Measurements from ENCODE around the gene GSS. TPM values are rescaled to one million over a fixed set of nuclear protein-coding genes. Genes with fewer than 3 reads are reported as not detected.

The GSS gene
- total and polyA plus RNA-seq, 2 of the 8 experiments (the other 6 are each of a cell fraction or from before 2014, with no cell fraction given) = 34.6 to 43.2 TPM

GRCh38 chr20:34922654-34923381 is 32.8 kb downstream of the GSS start:
- no peak overlapping the region for H3K9ac ChIP-seq (replicated peaks in 1 of 4; ENCODE audit: extremely low read depth in 1 of 4, low read depth in 3 of 4, low read length in 3 of 4)
- H2AFZ ChIP-seq (ENCODE audit: low read length) = no peak overlapping the region
- no peak overlapping the region for H2BK15ac ChIP-seq (ENCODE audit: low read length)
- H2BK5ac ChIP-seq (ENCODE audit: low read depth, low read length) = no peak overlapping the region
- no peak overlapping the region for H4K91ac ChIP-seq (replicated peaks; ENCODE audit: insufficient read length, low read length)
- no peak overlapping the region for H4K8ac ChIP-seq (ENCODE audit: extremely low read depth, insufficient read depth, low read length)
- POLR2A ChIA-PET (ENCODE audit: partially characterized antibody) = no interaction called here
- no peaks in the 10 kb centered on the region; the same call in 1 of the 2 replicates for H3K79me1 ChIP-seq (ENCODE audit: low read depth, low read length)
- H3K4me2 ChIP-seq (ENCODE audit: insufficient read depth in 1 of 2, low read depth in 2 of 2, low read length in 2 of 2) = no peak overlapping the region
- H3K4ac ChIP-seq (replicated peaks; ENCODE audit: insufficient read length, low read depth, low read length) = no peak overlapping the region
- no peak overlapping the region for H2BK120ac ChIP-seq (replicated peaks; ENCODE audit: low read depth, low read length)
- no peak for DNase-seq (ENCODE audit: low read depth in 1 of 2, low spot score in 2 of 2)
- no peaks in the 10 kb centered on the region for H3K79me2 ChIP-seq (ENCODE audit: control insufficient read depth in 1 of 2, insufficient read depth in 2 of 2, low read length in 2 of 2)
- no peak for TF ChIP-seq TCF12 (IDR thresholded peaks at IDR 0.05; ENCODE audit: low read depth, low read length)
- TF ChIP-seq ASH2L (IDR thresholded peaks at IDR 0.05; ENCODE audit: low read length) = no peak
- no peak for TF ChIP-seq RFX5 (IDR thresholded peaks at IDR 0.05; ENCODE audit: borderline replicate concordance, low read depth, low read length)
- TF ChIP-seq CHD2 (IDR thresholded peaks at IDR 0.05; ENCODE audit: low read length) = no peak
- TF ChIP-seq SIX5 (IDR thresholded peaks at IDR 0.05; ENCODE audit: low read depth, low read length) = no peak
- H2BK12ac ChIP-seq (ENCODE audit: low read depth, low read length) = no peak overlapping the region
- H3K9me3 ChIP-seq (ENCODE audit: insufficient read depth in 2 of 2, low read depth in 1 of 2, low read length in 1 of 2) = peaks cover 2 to 4% of the 10 kb centered on the region in 2 experiments; a peak in 2 of 4 replicates
- H2AK5ac ChIP-seq (ENCODE audit: low read depth, low read length) = no peak overlapping the region
- H3K27me3 ChIP-seq (replicated peaks in 1 of 4; ENCODE audit: control insufficient read depth in 3 of 4, extremely low read depth in 1 of 4, insufficient read depth in 3 of 4, low read length in 3 of 4) = no peaks in the 10 kb centered on the region
- no peak overlapping the region for H3K14ac ChIP-seq (ENCODE audit: insufficient read length)
- no peaks in the 10 kb centered on the region; the same call in 1 of the 2 replicates for H3K23me2 ChIP-seq (ENCODE audit: low read depth, low read length)
- no peak overlapping the region for H3K18ac ChIP-seq (ENCODE audit: extremely low read depth, low read length)
- H4K20me1 ChIP-seq (replicated peaks in 1 of 2; ENCODE audit: control insufficient read depth in 1 of 2, insufficient read depth in 2 of 2, low read length in 2 of 2) = peaks cover 0 to 4% of the 10 kb centered on the region in 2 experiments
- H3K23ac ChIP-seq (ENCODE audit: insufficient read length) = no peak overlapping the region
- H4K5ac ChIP-seq (ENCODE audit: insufficient read length, low read depth, low read length) = no peak overlapping the region
- CTCF ChIA-PET (ENCODE audit: partially characterized antibody) = interaction anchor here (0.6 to 1.3 kb wide), 2 partner anchors 47 to 565 kb away, joined by 3 read pairs; no protein-coding TSS in a partner anchor
- no peak for FAIRE-seq
- no peak overlapping the region for H3K27ac ChIP-seq (ENCODE audit: low read depth, low read length)
- WGBS, 2 experiments (ENCODE audit: extremely low coverage in 1 of 2, insufficient coverage in 1 of 2, insufficient read length in 1 of 2, insufficient replicate concordance in 2 of 2, low coverage in 1 of 2, low lambda C conversion rate in 2 of 2, missing lambda C conversion rate in 1 of 2) = 97% methylated on average over 5 of the region's 5 CpGs; no CpG with 5 or more reads in 1 of the 2 experiments
- H3K4me1 ChIP-seq (replicated peaks in 1 of 4; ENCODE audit: control insufficient read depth in 3 of 4, insufficient read depth in 4 of 4, low read length in 3 of 4) = no peaks in the 10 kb centered on the region
- no peak overlapping the region for H2BK20ac ChIP-seq (ENCODE audit: low read length)
- no peak overlapping the region for H3K56ac ChIP-seq (replicated peaks; ENCODE audit: insufficient read length, low read depth, low read length)
- peaks cover 0 to 12% (median under 1%) of the 10 kb centered on the region in 4 experiments; a peak in 3 of 8 replicates for H3K36me3 ChIP-seq (ENCODE audit: control insufficient read depth in 2 of 4, insufficient read depth in 4 of 4, low read length in 3 of 4)
- no peak overlapping the region for H3K4me3 ChIP-seq (ENCODE audit: extremely low read depth in 1 of 4, insufficient read depth in 2 of 4, low read depth in 3 of 4, low read length in 4 of 4)

All from H1 (cell line).